Suprapubic skin (tissue), 4 donors: Measurements from ENCODE around the gene ENO1. TPM values are rescaled to one million over a fixed set of nuclear protein-coding genes. Genes with fewer than 3 reads are reported as not detected.

Experiments
- DNase-seq, 2 donors: peaks; one replicate each; pipeline ENCODE4 v3.0.0-alpha.2; 2019; ENCODE audit warnings: low spot score in 2 of 2
- H3K27ac ChIP-seq: fragments of 200-600 bp; sonication (generic); one replicate; pipeline ENCODE4 v1.5.1; 2019
- H3K27me3 ChIP-seq: fragments of 200-600 bp; sonication (generic); one replicate; pipeline ENCODE4 v1.5.1; 2019
- H3K36me3 ChIP-seq: fragments of 200-600 bp; sonication (generic); one replicate; pipeline ENCODE4 v1.5.1; 2019
- H3K4me1 ChIP-seq: fragments of 200-600 bp; sonication (generic); one replicate; pipeline ENCODE4 v1.5.1; 2019
- H3K4me3 ChIP-seq: fragments of 200-600 bp; sonication (generic); one replicate; pipeline ENCODE4 v1.5.1; 2019; ENCODE audit warnings: mild to moderate bottlenecking
- H3K9me3 ChIP-seq: fragments of 200-600 bp; sonication (generic); one replicate; pipeline ENCODE4 v1.5.1; 2019
- CTCF ChIP-seq, 2 donors: fragments of 200-600 bp in 1 of 2; fragments of 450-650 bp in 1 of 2; sonication (generic) in 1 of 2; IDR thresholded peaks; one replicate each; pipeline ENCODE4 v1.5.1; 2016 to 2019; ENCODE audit warnings: antibody characterized with exemption in 2 of 2, mild to moderate bottlenecking in 1 of 2, moderate library complexity in 1 of 2
- EP300 ChIP-seq: sonication (generic); formaldehyde crosslinking; IDR thresholded peaks from one replicate; pipeline ENCODE4 v1.6.1; 2017; ENCODE audit warnings: antibody characterized with exemption
- POLR2A ChIP-seq, 2 donors: fragments of 450-650 bp; IDR thresholded peaks; one replicate each; pipeline ENCODE4 v1.6.1; 2017; ENCODE audit warnings: antibody characterized with exemption in 2 of 2, mild to moderate bottlenecking in 2 of 2, moderate library complexity in 2 of 2
- POLR2AphosphoS5 ChIP-seq, 3 donors: sonication (generic); formaldehyde crosslinking; IDR thresholded peaks; one replicate each; pipeline ENCODE4 v1.6.1; 2017; ENCODE audit warnings: antibody characterized with exemption in 3 of 3
- WGBS: methylation state at CpG from one replicate; pipeline ENCODE4 v1.1.5; 2018; 5-methylcytosine and 5-hydroxymethylcytosine counted together
- total RNA-seq, 4 donors: library from RNA; depleted of rRNA; stranded (reverse); fragments of >200 nt; gene quantifications; one replicate each; pipeline ENCODE4 v1.1.0, GENCODE V29; 2016

The ENO1 gene
- total RNA-seq, 4 donors from 2014 or later: 406 to 694 (median 578) TPM

- WGBS: 85% methylated on average over 21 of the region's 21 CpGs
- H3K9me3 ChIP-seq: no peaks in the 10 kb centered on the region
- H3K27ac ChIP-seq: no peak overlapping the region
- TF ChIP-seq POLR2AphosphoS5 (IDR thresholded peaks at IDR 0.05) (no peak), EP300 (no peak), CTCF (IDR thresholded peaks at IDR 0.05) (no peak), POLR2A (IDR thresholded peaks at IDR 0.05) (no peak)
- DNase-seq: no peak
- no peaks in the 10 kb centered on the region for H3K27me3 ChIP-seq
- H3K36me3 ChIP-seq: no peaks in the 10 kb centered on the region
- peaks cover 18% of the 10 kb centered on the region for H3K4me1 ChIP-seq
- no peak overlapping the region for H3K4me3 ChIP-seq
These were observed 33.1 kb downstream of the ENO1 start for GRCh38 chr1:8845104-8846097.

GRCh38 chr1:8844501-8845006 lies 33.9 kb downstream of the ENO1 start:
- no peaks in the 10 kb centered on the region for H3K9me3 ChIP-seq
- no peaks in the 10 kb centered on the region for H3K36me3 ChIP-seq
- TF ChIP-seq EP300 (no peak), CTCF (IDR thresholded peaks at IDR 0.05) (no peak), POLR2AphosphoS5 (IDR thresholded peaks at IDR 0.05) (no peak), POLR2A (IDR thresholded peaks at IDR 0.05) (no peak)
- no peak for DNase-seq
- H3K27ac ChIP-seq: no peak overlapping the region
- H3K4me3 ChIP-seq: no peak overlapping the region
- H3K4me1 ChIP-seq: peaks cover 18% of the 10 kb centered on the region
- H3K27me3 ChIP-seq: no peaks in the 10 kb centered on the region
- 76% methylated on average over 7 of the region's 7 CpGs for WGBS

GRCh38 chr1:8841395-8841794 lies 37.1 kb downstream of the ENO1 start:
- no peak for DNase-seq
- Histone ChIP-seq H3K27ac (no peak overlapping the region), H3K9me3 (no peaks in the 10 kb centered on the region), H3K27me3 (no peaks in the 10 kb centered on the region), H3K4me1 (no peaks in the 10 kb centered on the region), H3K4me3 (no peak overlapping the region), H3K36me3 (no peaks in the 10 kb centered on the region)
- 93% methylated on average over 3 of the region's 3 CpGs for WGBS
- TF ChIP-seq POLR2A (IDR thresholded peaks at IDR 0.05) (no peak), CTCF (IDR thresholded peaks at IDR 0.05) (no peak), POLR2AphosphoS5 (IDR thresholded peaks at IDR 0.05) (no peak), EP300 (no peak)

GRCh38 chr1:8839990-8840389 lies 38.5 kb downstream of the ENO1 start:
- Histone ChIP-seq H3K9me3 (no peaks in the 10 kb centered on the region), H3K4me3 (no peak overlapping the region), H3K4me1 (no peaks in the 10 kb centered on the region), H3K27ac (no peak overlapping the region), H3K27me3 (no peaks in the 10 kb centered on the region), H3K36me3 (no peaks in the 10 kb centered on the region)
- DNase-seq: no peak
- TF ChIP-seq CTCF (IDR thresholded peaks at IDR 0.05): no peak
- TF ChIP-seq EP300: no peak
- TF ChIP-seq POLR2AphosphoS5 (IDR thresholded peaks at IDR 0.05): no peak
- TF ChIP-seq POLR2A (IDR thresholded peaks at IDR 0.05): no peak
- WGBS: 91% methylated on average over 7 of the region's 7 CpGs

GRCh38 chr1:8835941-8836643 lies 42.4 kb downstream of the ENO1 start:
- no peaks in the 10 kb centered on the region for H3K36me3 ChIP-seq
- H3K4me3 ChIP-seq: no peak overlapping the region
- H3K4me1 ChIP-seq: no peaks in the 10 kb centered on the region
- peak in 1 of 2 donors; percentile 40 for DNase-seq
- TF ChIP-seq POLR2AphosphoS5 (IDR thresholded peaks at IDR 0.05) (no peak), EP300 (no peak)
- H3K27ac ChIP-seq: no peak overlapping the region
- H3K27me3 ChIP-seq: no peaks in the 10 kb centered on the region
- no peaks in the 10 kb centered on the region for H3K9me3 ChIP-seq
- 60% methylated on average over 14 of the region's 14 CpGs for WGBS
